ENCODE results near the gene ZNF860.
"Not testable (repeated sequence)": the region's sequence is repeated elsewhere in the genome, so short reads cannot be mapped to it uniquely, and the experiment has no call there.

ZNF860 gene

DNA sequence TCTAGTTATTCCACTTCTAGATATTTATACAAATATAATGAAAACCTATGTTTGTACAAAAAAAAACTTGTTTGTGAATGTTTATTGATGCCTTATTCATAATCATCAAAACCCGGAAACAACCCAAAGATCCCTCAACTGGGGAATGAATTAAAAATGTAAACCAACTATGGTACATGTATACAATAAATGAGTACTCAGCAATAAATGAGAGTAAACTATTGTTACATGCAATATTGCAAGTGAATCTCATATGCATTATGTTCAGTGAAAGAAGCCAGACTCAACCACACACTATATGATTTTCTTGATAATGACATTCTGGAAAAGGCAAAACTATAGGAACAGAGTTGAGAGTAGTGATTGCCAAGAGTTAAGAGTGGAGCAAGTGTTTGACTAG lies 12.3 kb downstream of the ZNF860 start:
- no peak for DNase-seq (ENCODE audit: low read depth)
- TF ChIP-seq, protein P1, sequence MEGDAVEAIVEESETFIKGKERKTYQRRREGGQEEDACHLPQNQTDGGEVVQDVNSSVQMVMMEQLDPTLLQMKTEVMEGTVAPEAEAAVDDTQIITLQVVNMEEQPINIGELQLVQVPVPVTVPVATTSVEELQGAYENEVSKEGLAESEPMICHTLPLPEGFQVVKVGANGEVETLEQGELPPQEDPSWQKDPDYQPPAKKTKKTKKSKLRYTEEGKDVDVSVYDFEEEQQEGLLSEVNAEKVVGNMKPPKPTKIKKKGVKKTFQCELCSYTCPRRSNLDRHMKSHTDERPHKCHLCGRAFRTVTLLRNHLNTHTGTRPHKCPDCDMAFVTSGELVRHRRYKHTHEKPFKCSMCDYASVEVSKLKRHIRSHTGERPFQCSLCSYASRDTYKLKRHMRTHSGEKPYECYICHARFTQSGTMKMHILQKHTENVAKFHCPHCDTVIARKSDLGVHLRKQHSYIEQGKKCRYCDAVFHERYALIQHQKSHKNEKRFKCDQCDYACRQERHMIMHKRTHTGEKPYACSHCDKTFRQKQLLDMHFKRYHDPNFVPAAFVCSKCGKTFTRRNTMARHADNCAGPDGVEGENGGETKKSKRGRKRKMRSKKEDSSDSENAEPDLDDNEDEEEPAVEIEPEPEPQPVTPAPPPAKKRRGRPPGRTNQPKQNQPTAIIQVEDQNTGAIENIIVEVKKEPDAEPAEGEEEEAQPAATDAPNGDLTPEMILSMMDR (IDR thresholded peaks at IDR 0.05; ENCODE audit: low read depth, low read length, missing control alignments) = no peak
- no peak overlapping the region for H3K4me3 ChIP-seq (ENCODE audit: low read depth, low read length)

DNA sequence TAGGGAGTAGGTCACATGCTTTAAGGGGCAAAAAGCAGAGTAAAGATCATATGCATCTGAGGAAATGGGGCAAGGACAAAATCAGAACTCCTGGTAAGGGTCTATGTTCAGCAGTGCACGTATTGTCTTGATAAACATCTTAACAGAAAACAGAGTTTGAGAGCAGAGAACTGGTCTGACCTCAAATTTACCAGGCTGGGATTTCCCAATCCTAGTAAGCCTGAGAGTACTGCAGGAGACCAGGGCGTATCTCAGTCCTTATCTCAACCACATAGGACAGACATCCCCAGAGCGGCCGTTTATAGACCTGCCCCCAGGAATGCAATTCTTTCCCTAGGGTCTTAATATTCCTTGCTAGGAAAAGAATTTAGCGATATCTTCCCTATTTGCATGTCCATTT lies 13.5 kb downstream of the ZNF860 start:
- DNase-seq (ENCODE audit: low read depth); H3K4me3 ChIP-seq (ENCODE audit: low read depth, low read length): not testable (repeated sequence)

DNA sequence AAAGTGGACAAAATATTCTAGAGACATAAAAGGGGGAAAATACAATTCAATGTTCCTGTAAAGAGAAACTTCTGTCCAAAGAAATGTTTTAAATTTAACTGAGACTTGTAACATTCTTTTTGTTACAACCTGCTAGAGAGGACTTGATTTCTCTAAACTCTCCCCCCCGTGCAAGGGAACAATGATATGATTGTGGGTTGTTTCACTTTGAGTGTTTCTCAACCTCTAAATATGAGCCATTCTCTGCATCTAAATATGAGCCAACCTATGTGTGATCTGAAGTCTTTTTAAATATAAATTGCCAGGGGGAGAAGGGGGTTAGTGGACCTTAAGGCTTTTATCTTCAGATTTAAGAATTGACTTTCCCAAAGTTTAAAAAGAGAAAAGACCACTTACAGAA lies 14.6 kb downstream of the ZNF860 start:
- no peak for DNase-seq (ENCODE audit: low read depth)
- TF ChIP-seq, protein P1 (IDR thresholded peaks at IDR 0.05; ENCODE audit: low read depth, low read length, missing control alignments) = no peak
- H3K4me3 ChIP-seq (ENCODE audit: low read depth, low read length) = no peak overlapping the region

DNA sequence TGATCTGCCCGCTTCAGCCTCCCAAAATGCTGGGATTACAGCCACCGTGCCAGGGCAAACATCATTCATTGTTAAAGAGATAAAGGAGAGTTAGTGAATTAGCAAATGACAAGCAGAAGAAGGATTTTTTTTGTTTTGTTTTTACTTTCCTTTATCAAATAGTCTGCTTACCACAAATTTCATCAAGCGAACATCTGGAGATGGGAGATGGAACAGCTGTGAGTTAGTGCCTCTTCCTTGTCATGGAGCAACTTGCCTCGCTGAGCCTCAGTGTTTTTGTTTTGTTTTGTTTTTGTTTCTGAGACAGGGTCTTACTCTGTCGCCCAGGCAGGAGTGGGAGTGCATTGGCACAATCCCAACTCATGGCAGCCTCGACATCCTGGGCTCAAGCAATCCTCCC lies 15.9 kb downstream of the ZNF860 start:
- TF ChIP-seq, protein P1 (IDR thresholded peaks at IDR 0.05; ENCODE audit: low read depth, low read length, missing control alignments) = no peak
- no peak for DNase-seq (ENCODE audit: low read depth)
- H3K4me3 ChIP-seq (ENCODE audit: low read depth, low read length) = no peak overlapping the region

DNA sequence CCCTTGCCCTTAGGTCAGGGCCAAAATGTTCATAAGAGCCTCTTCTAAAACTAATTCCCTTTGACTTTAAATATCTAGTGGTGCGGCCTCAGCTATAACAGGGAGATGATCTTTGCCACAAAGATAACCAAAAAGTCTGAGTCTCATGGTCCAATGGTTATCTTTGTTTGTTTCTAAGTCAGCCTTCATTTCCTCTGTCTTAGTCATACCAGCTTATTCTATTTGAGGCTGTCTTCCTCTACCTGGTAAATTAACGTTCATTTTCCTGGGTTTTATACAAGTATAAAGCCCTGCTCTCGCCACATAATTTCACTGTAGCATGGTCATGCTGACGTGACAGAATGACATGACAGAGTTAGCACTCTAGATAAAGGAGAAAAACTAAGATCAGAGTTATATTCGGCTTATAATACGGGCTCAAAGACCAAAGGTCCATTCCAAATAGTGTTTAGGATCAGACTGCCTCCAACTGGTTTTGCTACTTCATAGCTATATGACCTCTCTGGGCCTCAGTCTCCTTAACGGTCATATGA lies 18.4 kb downstream of the ZNF860 start:
- TF ChIP-seq, protein P1 (IDR thresholded peaks at IDR 0.05; ENCODE audit: low read depth, low read length, missing control alignments) = no peak
- no peak for DNase-seq (ENCODE audit: low read depth)
- no peak overlapping the region for H3K4me3 ChIP-seq (ENCODE audit: low read depth, low read length)

DNA sequence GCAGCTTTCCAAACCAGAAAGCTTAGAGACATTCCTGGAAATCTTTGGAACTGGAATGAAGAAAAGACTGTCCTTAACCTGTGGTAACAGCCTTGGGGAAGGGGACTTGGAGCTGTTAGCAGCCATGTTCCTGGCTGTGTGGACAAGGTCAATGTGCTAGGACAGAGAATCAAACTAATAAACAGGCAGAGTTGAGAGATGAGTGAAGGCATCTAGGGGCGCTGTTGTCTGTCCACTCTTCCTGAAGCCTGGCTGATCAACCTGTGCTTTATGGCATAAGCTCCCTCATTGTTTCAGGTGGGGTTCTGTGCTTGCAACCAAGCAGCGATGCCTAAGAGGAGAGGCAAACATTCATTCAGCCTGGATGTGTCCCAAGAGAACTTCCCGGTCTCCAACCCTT lies 19.3 kb downstream of the ZNF860 start:
- no peak for DNase-seq (ENCODE audit: low read depth)
- TF ChIP-seq, protein P1 (IDR thresholded peaks at IDR 0.05; ENCODE audit: low read depth, low read length, missing control alignments) = no peak
- no peak overlapping the region for H3K4me3 ChIP-seq (ENCODE audit: low read depth, low read length)

DNA sequence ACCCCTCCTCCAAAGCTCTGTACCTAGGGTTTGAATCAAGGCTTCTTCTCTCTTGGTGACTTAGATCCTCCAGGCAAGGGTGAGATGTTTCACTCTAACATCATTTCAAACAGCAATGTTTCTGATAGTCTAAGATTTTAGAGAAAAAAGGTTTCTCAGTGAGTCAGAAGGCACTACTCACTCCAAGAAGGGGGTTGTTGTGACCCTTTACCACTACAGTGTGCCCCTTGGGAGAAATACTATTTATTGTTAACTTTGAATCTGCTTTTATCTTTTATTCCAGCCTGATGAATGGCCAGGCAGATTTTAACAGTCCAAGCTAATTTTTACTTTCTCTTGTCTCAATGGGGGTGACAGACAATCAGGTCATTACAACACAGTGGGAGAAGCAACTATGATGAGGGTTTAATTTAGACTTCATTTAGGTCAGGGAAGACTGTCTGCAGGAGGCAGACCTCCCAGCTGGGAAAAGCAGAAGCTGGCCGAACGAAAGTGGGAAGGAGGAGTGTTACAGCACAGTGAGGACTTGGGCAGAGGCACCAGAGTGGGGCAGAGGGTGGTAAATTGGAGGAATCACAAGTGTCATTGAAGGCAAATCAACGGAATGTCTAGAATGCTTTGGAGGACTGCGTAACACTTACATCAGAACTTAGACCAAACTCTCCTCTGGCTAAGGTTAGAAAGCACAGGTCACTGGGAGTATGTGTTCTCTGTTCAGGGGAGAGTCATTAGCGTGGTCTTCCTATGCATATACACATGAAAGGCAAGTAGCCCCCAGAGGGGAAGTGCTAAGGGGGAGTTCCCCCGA lies 21.2 kb downstream of the ZNF860 start:
- H3K4me3 ChIP-seq (ENCODE audit: low read depth, low read length) = no peak overlapping the region
- TF ChIP-seq, protein P1 (IDR thresholded peaks at IDR 0.05; ENCODE audit: low read depth, low read length, missing control alignments) = no peak
- DNase-seq (ENCODE audit: low read depth) = no peak
